GM21423 (cell line): ENCODE data around the gene SMIM3.

Experiments used
- ATAC-seq: cut with Tn5 transposase; IDR thresholded peaks from one replicate; pipeline ENCODE4 v1.9.1; 2021; ENCODE audit warnings: mild to moderate bottlenecking, moderate library complexity; ENCODE audit not compliant: unreplicated experiment

SMIM3 gene

DNA sequence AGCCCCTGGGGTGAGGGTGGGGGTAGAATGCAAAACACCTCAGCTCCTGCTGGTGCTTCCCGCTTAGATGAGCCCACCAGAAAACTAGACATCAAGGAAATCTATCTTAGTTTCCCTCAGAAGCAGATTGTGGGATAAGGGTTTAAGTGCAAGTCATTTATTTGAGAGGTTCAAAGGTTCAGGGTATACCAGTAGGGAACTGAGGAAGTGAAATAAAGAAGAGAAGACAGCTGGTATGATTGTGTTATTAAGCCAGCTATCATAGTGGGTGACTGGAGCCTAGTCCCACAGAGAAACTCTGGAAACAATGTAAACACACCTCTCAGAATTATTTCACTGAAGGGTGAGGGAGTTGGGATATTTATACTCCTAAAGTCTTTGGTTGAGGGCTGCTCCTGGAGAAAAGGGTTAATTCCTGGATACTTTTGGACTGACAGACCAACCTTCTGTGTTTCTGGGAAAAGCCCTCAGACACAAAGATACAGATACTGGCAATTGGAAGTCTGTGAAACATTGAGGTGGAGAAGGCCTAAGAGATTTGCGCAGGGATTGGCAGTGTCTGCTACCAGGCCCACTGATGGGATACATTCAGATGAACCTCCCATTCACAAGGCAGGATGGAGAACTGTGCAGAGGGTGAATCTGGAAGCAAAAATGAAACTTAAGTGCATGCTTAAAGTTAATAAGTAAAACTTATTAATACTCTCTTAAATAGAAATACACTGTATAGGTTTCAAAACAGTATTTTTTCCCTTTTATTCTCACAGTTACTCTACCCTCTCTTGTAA, 13.4 kb upstream of the SMIM3 start:
- ATAC-seq, result peak; percentile 54

- ATAC-seq, result no peak
Observed at GRCh38 chr5:150765799-150766169, 12.8 kb upstream of the SMIM3 start.

- no peak for ATAC-seq
Observed at GRCh38 chr5:150766251-150766650, 12.3 kb upstream of the SMIM3 start.

GRCh38 chr5:150771034-150771795, 7.3 kb upstream of the SMIM3 start:
- ATAC-seq, result no peak

GRCh38 chr5:150774145-150774544, 4.4 kb upstream of the SMIM3 start:
- no peak for ATAC-seq

- no peak for ATAC-seq
Observed at GRCh38 chr5:150777685-150778084, 872 bp upstream of the SMIM3 start.

GRCh38 chr5:150778088-150778516, 455 bp upstream of the SMIM3 start:
- ATAC-seq, result no peak

GRCh38 chr5:150779397-150780186, 1.0 kb downstream of the SMIM3 start:
- ATAC-seq, result no peak

- ATAC-seq, result peak; percentile 55
Observed at GRCh38 chr5:150780187-150780692, 1.7 kb downstream of the SMIM3 start.

DNA sequence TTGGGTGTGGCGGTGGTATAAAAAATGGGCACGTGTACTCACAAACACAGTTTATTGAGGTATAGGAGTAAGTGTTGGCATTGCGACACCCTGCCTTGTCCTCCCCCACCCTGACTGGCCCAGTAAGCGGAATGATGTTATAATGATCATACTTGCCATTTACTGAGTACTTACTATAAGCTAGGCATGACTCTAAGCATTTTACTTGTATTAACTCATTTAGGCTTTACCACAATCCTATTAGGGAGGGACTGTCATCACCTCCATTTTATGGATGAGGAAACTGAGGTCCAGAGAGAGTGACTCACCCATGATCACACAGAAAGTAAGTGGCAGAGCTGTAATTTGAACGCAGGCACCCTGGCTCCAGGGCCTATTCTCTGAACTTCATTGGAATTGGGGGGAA, 2.3 kb downstream of the SMIM3 start:
- no peak for ATAC-seq

DNA sequence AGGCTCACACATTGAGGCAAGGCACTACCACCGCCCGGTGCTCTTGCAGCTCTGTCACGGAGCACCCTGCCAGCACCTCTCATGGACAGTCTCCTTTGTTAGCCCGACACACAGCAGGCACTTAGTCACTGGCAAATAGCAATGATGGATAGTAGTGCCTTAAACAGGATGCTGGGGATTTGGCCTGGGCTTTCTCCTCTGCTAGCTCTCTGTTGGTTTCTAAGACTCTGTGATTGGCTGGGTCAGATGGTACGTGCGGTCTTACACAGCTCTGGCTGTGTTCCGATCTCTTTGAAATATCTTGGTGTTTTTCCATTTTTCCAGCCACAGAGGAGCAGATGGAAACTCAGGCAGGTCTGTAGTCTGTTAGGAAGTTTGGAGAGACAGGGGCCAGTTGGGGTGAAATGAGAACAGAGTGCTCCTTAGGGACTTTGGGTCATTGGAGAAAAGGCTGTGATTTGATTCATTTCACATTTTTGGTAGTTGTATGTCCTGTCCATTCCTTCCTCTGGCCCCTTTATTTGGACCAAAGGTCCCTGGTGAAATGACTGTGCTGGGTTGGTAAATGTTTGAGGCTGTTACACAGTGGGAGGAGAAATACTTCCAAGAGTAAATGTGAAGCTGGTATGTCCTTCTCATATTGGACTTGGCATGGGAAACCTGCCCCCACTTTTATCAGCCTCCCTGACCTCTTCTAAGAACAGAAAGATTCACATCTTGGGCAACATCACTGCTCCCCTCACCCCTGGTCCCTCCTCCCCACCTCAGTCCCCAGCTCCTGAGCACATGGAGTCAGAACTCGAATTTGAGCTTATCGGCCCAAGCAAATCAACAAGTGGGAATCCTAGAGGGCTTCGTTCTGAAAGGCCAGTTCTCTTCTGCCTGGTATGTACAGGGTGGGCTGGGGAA, 3.4 kb downstream of the SMIM3 start:
- ATAC-seq, result no peak

GRCh38 chr5:150782850-150783249, 4.3 kb downstream of the SMIM3 start:
- no peak for ATAC-seq

- ATAC-seq, result peak; percentile 47
Observed at GRCh38 chr5:150783422-150783928, 4.9 kb downstream of the SMIM3 start.

DNA sequence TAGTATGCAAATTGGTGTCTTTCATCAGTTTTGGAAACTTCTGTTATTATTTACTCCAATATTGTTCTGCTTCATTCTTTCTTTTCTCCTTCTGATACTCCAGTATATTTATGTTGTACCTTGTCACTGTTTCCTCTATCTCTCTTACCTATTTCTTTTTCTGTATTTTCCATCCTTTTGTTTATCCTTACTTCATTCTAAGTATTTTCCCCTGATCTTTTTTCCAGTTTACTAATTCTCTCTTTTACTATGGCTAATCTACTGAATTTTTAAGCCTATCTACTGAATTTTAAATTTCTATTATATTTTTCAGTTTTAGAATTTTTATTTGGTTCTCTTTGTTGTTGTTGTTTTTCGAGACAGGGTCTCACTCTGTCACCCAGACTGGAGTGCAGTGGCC, 7.4 kb downstream of the SMIM3 start:
- no peak for ATAC-seq

- ATAC-seq, result no peak
Observed at GRCh38 chr5:150786876-150787275, 8.3 kb downstream of the SMIM3 start.

DNA sequence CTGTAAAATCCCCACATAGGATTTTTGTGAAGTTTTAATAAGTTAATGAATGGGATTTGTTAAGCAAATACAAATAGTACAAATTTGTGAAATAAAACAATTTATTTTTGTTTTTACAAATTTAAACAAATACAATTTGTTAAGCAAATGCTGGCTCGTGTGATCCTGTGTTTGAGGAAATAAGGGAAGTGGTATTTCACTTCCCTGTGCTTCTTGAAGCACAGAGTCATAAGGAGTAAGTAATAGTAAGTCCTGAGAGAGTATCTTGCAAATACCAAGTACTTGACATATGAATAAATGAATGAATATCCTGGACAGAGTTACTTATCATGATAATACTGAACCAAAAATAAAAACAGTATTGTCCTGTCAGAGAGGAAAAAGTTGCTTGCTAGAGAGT, 9.1 kb downstream of the SMIM3 start:
- no peak for ATAC-seq

GRCh38 chr5:150788977-150789376, 10.4 kb downstream of the SMIM3 start:
- ATAC-seq, result no peak

DNA sequence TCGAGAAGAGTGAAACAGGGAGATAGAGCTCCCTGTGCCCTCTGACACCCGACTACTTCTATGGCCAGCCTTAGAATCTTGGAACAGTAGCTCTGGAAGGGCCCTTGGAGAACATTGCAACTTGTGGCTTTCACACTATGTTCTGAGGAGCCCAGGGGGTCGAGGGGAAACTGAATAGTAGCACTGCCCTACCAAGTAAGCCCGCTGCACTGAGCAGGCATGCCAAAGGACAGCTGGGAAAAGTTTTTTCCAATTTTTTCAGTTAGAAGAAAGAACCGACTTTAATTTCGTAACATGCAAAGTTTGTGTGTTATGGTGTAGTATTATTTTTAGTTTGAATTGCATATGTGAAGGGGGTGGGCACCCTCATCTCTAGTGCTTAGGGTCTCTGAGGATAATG, 10.9 kb downstream of the SMIM3 start:
- ATAC-seq, result no peak

DNA sequence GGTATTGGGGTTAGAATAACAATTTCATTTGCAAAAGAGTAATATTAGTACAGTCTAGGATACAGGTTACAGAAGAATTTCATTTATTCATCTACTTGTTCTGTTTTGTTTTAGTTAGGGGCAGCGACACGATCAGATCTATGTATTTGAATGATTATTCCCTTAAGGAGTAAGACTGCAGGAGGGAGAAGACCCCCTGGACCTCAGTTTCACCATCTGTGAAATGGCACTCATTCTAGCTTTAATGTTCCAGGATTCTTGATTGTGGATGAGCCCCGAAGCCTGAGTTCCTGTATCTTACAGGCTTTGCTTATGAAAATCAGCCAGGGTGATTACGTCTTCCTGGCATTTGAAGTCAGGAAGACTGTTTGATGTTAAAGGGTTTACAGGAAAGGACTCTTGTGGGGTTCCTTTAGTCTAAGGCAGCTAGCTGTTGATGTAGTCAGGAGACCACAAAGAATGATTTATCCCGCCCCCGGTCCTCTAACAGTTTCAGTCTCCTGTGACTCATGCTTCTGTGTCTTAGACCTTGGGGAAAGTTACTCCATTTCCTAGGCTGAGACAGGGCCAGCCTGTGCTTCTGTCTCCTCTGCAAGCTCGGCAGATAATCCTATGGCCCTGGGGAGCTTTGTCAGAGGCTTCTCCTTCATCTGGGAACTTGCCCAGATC, 11.5 kb downstream of the SMIM3 start:
- peak; percentile 96 for ATAC-seq

DNA sequence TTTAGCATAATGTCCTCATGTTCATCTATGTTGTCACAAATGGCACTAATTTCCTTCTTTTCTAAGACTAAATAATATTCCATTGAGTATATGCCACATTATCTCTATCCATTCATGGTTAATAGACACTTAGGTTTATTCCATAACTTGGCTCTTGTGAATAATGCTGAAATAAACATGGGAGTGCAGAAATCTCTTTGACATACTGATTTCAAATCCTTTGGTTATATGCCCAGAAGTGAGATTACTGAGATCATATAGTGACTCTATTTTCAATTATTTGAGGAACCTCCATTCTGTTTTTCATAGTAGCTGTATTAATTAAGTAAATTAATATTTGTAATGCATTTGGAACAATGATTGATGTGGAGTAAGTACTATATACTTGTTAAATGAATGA, 13.0 kb downstream of the SMIM3 start:
- no peak for ATAC-seq
